NB4 (cell line): ENCODE data around the gene SEZ6.

ENCODE experiments used
- DNase-seq: peaks from one replicate; pipeline ENCODE4 v3.0.0; 2010; ENCODE audit warnings: low read depth
- H3K4me3 ChIP-seq: one replicate; pipeline ENCODE4 v1.5.1; 2011; ENCODE audit warnings: mild to moderate bottlenecking, low read depth, low read length, moderate library complexity
- MYC ChIP-seq: IDR thresholded peaks from 2 replicates; pipeline ENCODE4 v1.6.1; 2011; ENCODE audit warnings: low read depth, low read length
- POLR2A ChIP-seq: IDR thresholded peaks from 2 replicates; pipeline ENCODE4 v1.6.1; 2011; ENCODE audit warnings: mild to moderate bottlenecking; ENCODE audit not compliant: insufficient read length; ENCODE audit errors: extremely low read depth
- TF ChIP-seq, protein P1 (sequence below): IDR thresholded peaks from one replicate; pipeline ENCODE4 v1.5.1; 2012; ENCODE audit warnings: low read depth, low read length
- TF ChIP-seq, protein P2 (sequence below): IDR thresholded peaks from 2 replicates; pipeline ENCODE4 v1.6.1; 2011; ENCODE audit warnings: low read depth, low read length

The SEZ6 gene

DNA sequence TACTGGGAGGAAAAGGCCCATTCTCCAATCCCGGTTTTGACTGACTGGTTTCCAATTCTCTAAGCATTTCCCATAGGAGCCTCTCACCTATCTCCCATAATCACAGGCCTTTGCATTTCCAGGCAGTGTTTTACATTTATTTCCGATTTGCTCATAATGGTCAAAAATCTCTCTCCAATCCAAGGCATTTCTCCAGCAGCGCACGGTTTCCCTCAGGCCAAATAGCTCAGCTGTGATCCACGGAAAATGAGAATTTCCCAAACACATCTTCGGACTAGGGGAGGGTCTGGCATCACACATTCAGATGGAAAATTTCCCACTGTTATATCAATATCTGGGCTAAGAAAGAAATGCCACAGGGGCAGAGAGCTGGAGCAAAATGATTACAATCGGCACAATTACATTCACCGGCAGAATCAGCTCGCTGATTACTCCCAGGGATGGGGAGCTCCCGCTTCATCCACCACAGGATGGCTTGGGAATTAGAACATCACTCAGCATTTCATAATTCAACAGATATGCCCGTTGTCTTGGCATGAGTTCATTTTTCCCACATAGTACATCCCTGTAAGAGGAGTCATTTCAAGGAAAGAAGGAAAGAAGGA lies 43.8 kb upstream of the SEZ6 start:
- no peak for DNase-seq
- TF ChIP-seq, protein P1, sequence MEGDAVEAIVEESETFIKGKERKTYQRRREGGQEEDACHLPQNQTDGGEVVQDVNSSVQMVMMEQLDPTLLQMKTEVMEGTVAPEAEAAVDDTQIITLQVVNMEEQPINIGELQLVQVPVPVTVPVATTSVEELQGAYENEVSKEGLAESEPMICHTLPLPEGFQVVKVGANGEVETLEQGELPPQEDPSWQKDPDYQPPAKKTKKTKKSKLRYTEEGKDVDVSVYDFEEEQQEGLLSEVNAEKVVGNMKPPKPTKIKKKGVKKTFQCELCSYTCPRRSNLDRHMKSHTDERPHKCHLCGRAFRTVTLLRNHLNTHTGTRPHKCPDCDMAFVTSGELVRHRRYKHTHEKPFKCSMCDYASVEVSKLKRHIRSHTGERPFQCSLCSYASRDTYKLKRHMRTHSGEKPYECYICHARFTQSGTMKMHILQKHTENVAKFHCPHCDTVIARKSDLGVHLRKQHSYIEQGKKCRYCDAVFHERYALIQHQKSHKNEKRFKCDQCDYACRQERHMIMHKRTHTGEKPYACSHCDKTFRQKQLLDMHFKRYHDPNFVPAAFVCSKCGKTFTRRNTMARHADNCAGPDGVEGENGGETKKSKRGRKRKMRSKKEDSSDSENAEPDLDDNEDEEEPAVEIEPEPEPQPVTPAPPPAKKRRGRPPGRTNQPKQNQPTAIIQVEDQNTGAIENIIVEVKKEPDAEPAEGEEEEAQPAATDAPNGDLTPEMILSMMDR, result no peak
- no peak for TF ChIP-seq MYC
- TF ChIP-seq, protein P2, sequence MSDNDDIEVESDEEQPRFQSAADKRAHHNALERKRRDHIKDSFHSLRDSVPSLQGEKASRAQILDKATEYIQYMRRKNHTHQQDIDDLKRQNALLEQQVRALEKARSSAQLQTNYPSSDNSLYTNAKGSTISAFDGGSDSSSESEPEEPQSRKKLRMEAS, result no peak
- no peak for TF ChIP-seq POLR2A

DNA sequence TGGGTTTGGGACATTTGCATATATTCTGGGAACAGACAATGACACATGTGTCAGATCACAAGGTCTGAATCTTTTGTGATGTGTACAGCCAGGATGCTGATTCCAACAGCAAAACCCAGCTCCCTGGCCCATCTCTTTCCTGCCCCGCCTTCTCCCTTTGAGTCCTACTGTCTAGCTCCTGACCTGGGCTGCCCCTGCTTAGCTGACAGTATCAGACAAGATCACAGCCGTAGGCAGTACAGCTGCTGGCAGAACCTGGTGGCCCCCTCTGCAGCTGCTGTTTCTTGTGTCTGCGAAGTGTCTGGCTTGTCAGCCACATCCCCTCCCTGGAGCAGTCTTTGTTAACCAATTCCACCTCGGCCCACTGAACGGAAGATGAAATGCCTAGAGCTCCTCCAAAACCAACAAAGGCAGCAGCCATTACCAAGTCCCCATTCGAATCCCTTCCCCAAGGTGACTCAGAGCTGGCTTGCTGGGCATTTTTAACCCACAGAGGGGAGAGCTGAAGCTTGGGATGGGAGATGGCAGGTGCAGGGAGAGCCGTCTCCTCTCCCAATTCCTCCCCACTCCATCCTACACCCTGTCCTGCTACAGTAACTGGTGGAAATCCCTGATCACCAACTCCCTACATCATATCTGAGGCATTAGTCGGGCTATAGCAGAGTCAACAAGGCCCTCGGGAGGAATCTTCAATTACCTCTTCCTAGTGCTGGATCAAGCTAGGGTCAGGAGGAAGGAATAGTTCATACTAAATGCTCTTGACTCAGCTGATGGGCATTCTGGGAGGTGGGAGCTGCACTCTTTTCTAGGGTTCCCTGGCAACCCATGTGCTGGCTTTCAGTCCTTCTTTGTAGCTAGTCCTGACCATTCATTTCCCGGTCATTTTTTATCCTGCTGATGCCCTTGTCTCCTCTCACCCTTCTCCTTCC lies 42.9 kb upstream of the SEZ6 start:
- H3K4me3 ChIP-seq, result no peak overlapping the region
- no peak for DNase-seq
- TF ChIP-seq, protein P1, result no peak
- TF ChIP-seq, protein P2, result no peak
- TF ChIP-seq POLR2A (no peak), MYC (no peak)

More for the DNA sequence above, 43.8 kb upstream of the SEZ6 start:
- no peak overlapping the region for H3K4me3 ChIP-seq

DNA sequence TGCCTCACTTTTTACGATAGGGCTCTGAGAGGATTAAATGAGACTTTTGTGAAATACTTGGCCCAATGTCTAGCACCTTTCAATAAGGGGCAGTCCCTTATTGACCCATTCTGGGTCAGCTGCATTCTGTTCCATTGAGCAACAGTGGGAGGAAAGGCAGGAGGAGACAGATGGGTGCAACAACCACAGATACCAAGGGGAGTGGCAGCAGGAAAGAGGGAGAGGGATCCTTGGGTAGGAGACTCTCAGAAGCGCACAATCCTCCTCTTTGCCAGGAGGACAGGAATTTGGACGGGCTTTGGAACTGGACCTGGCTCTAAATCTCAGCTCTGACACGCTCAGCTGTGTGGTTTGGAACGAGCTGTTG lies 40.6 kb upstream of the SEZ6 start:
- no peak for DNase-seq

DNA sequence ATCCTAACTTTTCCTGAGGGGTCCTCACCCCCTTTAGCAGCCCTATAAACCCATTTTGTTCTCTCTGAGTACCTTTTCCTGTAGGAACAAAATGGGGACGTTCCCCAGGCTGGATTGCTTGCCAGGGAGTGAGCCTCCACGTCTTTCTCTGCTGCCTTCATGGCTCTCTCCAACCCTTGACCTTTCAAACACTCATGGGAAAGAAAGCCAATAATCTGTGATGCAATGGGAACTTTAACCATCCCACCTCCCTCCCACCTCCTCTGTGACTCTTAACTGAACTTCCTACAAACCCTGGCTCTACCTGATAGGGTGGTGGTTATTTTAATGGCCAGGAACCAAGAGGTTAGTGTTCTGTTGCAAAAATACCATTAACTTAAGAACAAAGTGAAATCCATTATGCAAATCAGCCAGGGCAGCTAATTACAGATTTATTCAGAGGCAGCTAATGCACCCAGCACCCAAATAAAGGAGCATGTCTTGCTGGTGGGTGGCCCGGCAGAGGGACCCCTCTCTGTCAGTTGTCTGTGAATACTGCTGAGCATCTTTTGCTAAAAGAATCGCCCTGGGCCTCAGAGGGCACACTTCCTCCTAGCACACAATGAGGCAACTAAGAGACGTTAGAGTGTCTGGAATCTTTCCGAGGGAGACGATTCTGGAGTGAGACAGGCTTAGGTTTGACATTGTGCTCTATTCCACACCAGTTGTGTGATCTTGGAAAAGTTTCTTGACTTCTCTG lies 40.1 kb upstream of the SEZ6 start:
- TF ChIP-seq MYC (no peak), POLR2A (no peak)
- TF ChIP-seq, protein P1, result no peak
- TF ChIP-seq, protein P2, result no peak
- H3K4me3 ChIP-seq, result no peak overlapping the region
- DNase-seq, result no peak

More for the DNA sequence above, 40.6 kb upstream of the SEZ6 start:
- TF ChIP-seq MYC (no peak), POLR2A (no peak)
- TF ChIP-seq, protein P1, result no peak
- H3K4me3 ChIP-seq, result no peak overlapping the region

DNA sequence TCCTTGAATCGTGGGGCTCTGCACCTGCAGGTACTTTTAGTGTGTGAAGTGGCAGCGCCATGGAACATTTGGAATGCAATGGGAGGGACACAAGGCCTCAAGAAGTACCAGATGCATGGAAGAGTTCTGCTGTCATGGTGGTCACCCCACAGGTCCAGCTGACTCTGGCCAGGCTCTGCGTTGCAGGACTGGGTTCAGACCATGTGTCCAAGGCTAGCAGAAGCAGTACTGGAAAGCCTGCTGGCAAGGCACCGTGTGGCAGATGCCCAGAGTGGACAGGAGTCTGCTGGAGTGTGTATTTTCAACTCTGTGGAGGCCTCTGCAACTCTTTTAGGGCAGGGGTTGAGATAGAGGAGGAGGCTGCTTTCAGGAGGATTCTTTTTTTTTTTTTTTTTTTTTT lies 39.2 kb upstream of the SEZ6 start:
- DNase-seq, result no peak
- TF ChIP-seq, protein P2, result no peak
- TF ChIP-seq MYC (no peak), POLR2A (no peak)
- TF ChIP-seq, protein P1, result no peak

More for the DNA sequence above, 39.2 kb upstream of the SEZ6 start:
- no peak overlapping the region for H3K4me3 ChIP-seq
